ENCODE data around the gene EIPR1. TPM values are rescaled to one million over a fixed set of nuclear protein-coding genes. Genes with fewer than 3 reads are reported as not detected.

The EIPR1 gene
- total RNA-seq, 1 donor from 2014 or later: 27.9 TPM

GRCh38 chr2:3253913-3254441 is 123.6 kb downstream of the EIPR1 start:
- H3K9me3 Mint-ChIP-seq: peaks cover 11% of the 10 kb centered on the region
- peaks cover 15% of the 10 kb centered on the region for H3K36me3 Mint-ChIP-seq
- H3K27me3 Mint-ChIP-seq (ENCODE audit: low read depth): no peaks in the 10 kb centered on the region
- H3K27ac Mint-ChIP-seq: no peak overlapping the region
- no peak for DNase-seq (ENCODE audit: low spot score in 2 of 2, unreplicated experiment in 2 of 2)
- no peak for TF ChIP-seq CTCF (IDR thresholded peaks at IDR 0.05; ENCODE audit: unreplicated experiment)
- no peak overlapping the region for H3K4me3 Mint-ChIP-seq
- H3K4me1 Mint-ChIP-seq: peaks cover 1% of the 10 kb centered on the region

- no peak overlapping the region for H3K4me3 Mint-ChIP-seq
- H3K27ac Mint-ChIP-seq: no peak overlapping the region
- peaks cover 20% of the 10 kb centered on the region for H3K9me3 Mint-ChIP-seq
- H3K27me3 Mint-ChIP-seq (ENCODE audit: low read depth): no peaks in the 10 kb centered on the region
- no peak for DNase-seq (ENCODE audit: low spot score in 2 of 2, unreplicated experiment in 2 of 2)
- TF ChIP-seq CTCF (IDR thresholded peaks at IDR 0.05; ENCODE audit: unreplicated experiment): no peak
- no peaks in the 10 kb centered on the region for H3K4me1 Mint-ChIP-seq
- peaks cover 25% of the 10 kb centered on the region for H3K36me3 Mint-ChIP-seq
Observed at GRCh38 chr2:3251946-3252345, 125.7 kb downstream of the EIPR1 start.

GRCh38 chr2:3249476-3249962 is 128.1 kb downstream of the EIPR1 start:
- Mint-ChIP-seq H3K9me3 (peaks cover 20% of the 10 kb centered on the region), H3K27ac (no peak overlapping the region), H3K4me1 (no peaks in the 10 kb centered on the region), H3K4me3 (no peak overlapping the region), H3K27me3 (ENCODE audit: low read depth) (no peaks in the 10 kb centered on the region), H3K36me3 (peaks cover 25% of the 10 kb centered on the region)
- no peak for TF ChIP-seq CTCF (IDR thresholded peaks at IDR 0.05; ENCODE audit: unreplicated experiment)
- DNase-seq (ENCODE audit: low spot score in 2 of 2, unreplicated experiment in 2 of 2): no peak

- DNase-seq (ENCODE audit: low spot score in 2 of 2, unreplicated experiment in 2 of 2): no peak
- H3K4me3 Mint-ChIP-seq: no peak overlapping the region
- no peak for TF ChIP-seq CTCF (IDR thresholded peaks at IDR 0.05; ENCODE audit: unreplicated experiment)
- no peaks in the 10 kb centered on the region for H3K27me3 Mint-ChIP-seq (ENCODE audit: low read depth)
- no peaks in the 10 kb centered on the region for H3K4me1 Mint-ChIP-seq
- H3K27ac Mint-ChIP-seq: no peak overlapping the region
- H3K36me3 Mint-ChIP-seq: peaks cover 25% of the 10 kb centered on the region
- peaks cover 20% of the 10 kb centered on the region for H3K9me3 Mint-ChIP-seq
Observed at GRCh38 chr2:3248754-3249475, 128.7 kb downstream of the EIPR1 start.

- no peak for TF ChIP-seq CTCF (IDR thresholded peaks at IDR 0.05; ENCODE audit: unreplicated experiment)
- Mint-ChIP-seq H3K27me3 (ENCODE audit: low read depth) (no peaks in the 10 kb centered on the region), H3K4me3 (no peak overlapping the region), H3K36me3 (peaks cover 25% of the 10 kb centered on the region), H3K27ac (no peak overlapping the region), H3K4me1 (no peaks in the 10 kb centered on the region), H3K9me3 (peaks cover 20% of the 10 kb centered on the region)
- no peak for DNase-seq (ENCODE audit: low spot score in 2 of 2, unreplicated experiment in 2 of 2)
Observed at GRCh38 chr2:3246928-3247714, 130.5 kb downstream of the EIPR1 start.

Data from mesothelial cell of epicardium (in vitro differentiated cells).